Endothelial cell of umbilical vein (primary cell): ENCODE data around the gene PTS. TPM values are rescaled to one million over a fixed set of nuclear protein-coding genes. Genes with fewer than 3 reads are reported as not detected.

ENCODE experiments used
- BruUV-seq: library from RNA; stranded (reverse); fragments of 400-500 nt; replicated peaks from 2 replicates; lab custom pipeline; 2021; lab: Mats Ljungman, UMichigan
- CTCF ChIA-PET: fragments of 300-600, 350-600 bp; sonication (Branson Sonifier 250); formaldehyde crosslinking; loops from one replicate; lab custom pipeline; 2021; ENCODE audit warnings: antibody characterized with exemption, inconsistent platforms; lab: Charles Lee
- POLR2A ChIA-PET: fragments of 300-600, 350-600 bp; sonication (Branson Sonifier 250); formaldehyde crosslinking; loops from one replicate; lab custom pipeline; 2021; ENCODE audit warnings: antibody characterized with exemption, inconsistent platforms; lab: Charles Lee
- DNase-seq: peaks from one replicate; pipeline ENCODE4 v3.0.0-alpha.2; 2011; ENCODE audit warnings: low read depth, low spot score
- FAIRE-seq: peaks from 2 replicates; lab custom pipeline; 2011; peaks lifted over from hg19 to GRCh38; lab: Jason Lieb, UNC
- H2AFZ ChIP-seq: 2 replicates; pipeline ENCODE4 v1.6.0; 2012; ENCODE audit warnings: low read depth, low read length, control low read depth, inconsistent platforms
- H3K27ac ChIP-seq: 2 replicates; pipeline ENCODE4 v1.5.1; 2011; ENCODE audit warnings: low read depth, mild to moderate bottlenecking, control low read depth, low read length, moderate library complexity; ENCODE audit not compliant: insufficient read depth
- H3K27me3 ChIP-seq, 2 experiments: 2 replicates each; pipeline versions ENCODE4 v1.6.0 to v1.6.1; 2011; ENCODE audit warnings: low read length in 2 of 2, mixed read lengths in 1 of 2; ENCODE audit not compliant: control insufficient read depth in 2 of 2, insufficient read depth in 2 of 2
- H3K36me3 ChIP-seq, 2 experiments: 2 replicates in 1 of 2; 3 replicates in 1 of 2; pipeline ENCODE4 v1.5.1; 2011; ENCODE audit warnings: low read length in 2 of 2, mild to moderate bottlenecking in 1 of 2, moderate library complexity in 1 of 2; ENCODE audit not compliant: control insufficient read depth in 2 of 2, insufficient read depth in 2 of 2; ENCODE audit errors: extremely low read depth in 1 of 2
- H3K4me1 ChIP-seq: 3 replicates; pipeline ENCODE4 v1.5.1; 2011; ENCODE audit warnings: mild to moderate bottlenecking, low read length; ENCODE audit not compliant: control insufficient read depth, insufficient read depth; ENCODE audit errors: extremely low read depth
- H3K4me2 ChIP-seq: 2 replicates; pipeline ENCODE4 v1.6.1; 2011; ENCODE audit warnings: low read length, control low read depth, mixed read lengths; ENCODE audit not compliant: insufficient read depth
- H3K4me3 ChIP-seq, 3 experiments: fragments of 200-600 bp in 1 of 3; sonication (generic), shearing (Covaris generic) in 1 of 3; replicated peaks in 1 of 3; 2 replicates each; pipeline ENCODE4 v1.5.1; 2011 to 2016; ENCODE audit warnings: control low read depth in 3 of 3, low read length in 3 of 3, mild to moderate bottlenecking in 2 of 3, inconsistent platforms in 1 of 3, low read depth in 1 of 3, moderate library complexity in 1 of 3; ENCODE audit not compliant: insufficient read depth in 1 of 3
- H3K79me2 ChIP-seq: 2 replicates; pipeline ENCODE4 v1.6.0; 2012; ENCODE audit warnings: low read length, inconsistent platforms; ENCODE audit not compliant: control insufficient read depth, insufficient read depth
- H3K9ac ChIP-seq: replicated peaks from 2 replicates; pipeline ENCODE3; 2011; ENCODE audit warnings: low read length, control low read depth; ENCODE audit not compliant: insufficient read depth; ENCODE audit errors: extremely low read depth
- H3K9me1 ChIP-seq: replicated peaks from 3 replicates; pipeline ENCODE4 v1.6.0; 2011; ENCODE audit warnings: mild to moderate bottlenecking, low read length; ENCODE audit not compliant: control insufficient read depth, insufficient read depth; ENCODE audit errors: extremely low read depth
- H3K9me3 ChIP-seq: replicated peaks from 2 replicates; pipeline ENCODE4 v1.5.1; 2012; ENCODE audit warnings: low read length, inconsistent platforms; ENCODE audit not compliant: control insufficient read depth, insufficient read depth
- H4K20me1 ChIP-seq: replicated peaks from 2 replicates; pipeline ENCODE3; 2011; ENCODE audit warnings: mild to moderate bottlenecking, low read length; ENCODE audit not compliant: control insufficient read depth, insufficient read depth; ENCODE audit errors: extremely low read depth
- EZH2 ChIP-seq: IDR thresholded peaks from 2 replicates; pipeline ENCODE4 v1.6.1; 2012; ENCODE audit warnings: borderline replicate concordance, low read depth, mild to moderate bottlenecking, moderate library complexity, low read length, inconsistent platforms; ENCODE audit not compliant: severe bottlenecking
- FOS ChIP-seq: IDR thresholded peaks from 2 replicates; pipeline ENCODE4 v1.6.1; 2011; ENCODE audit warnings: mild to moderate bottlenecking, low read length, moderate library complexity, borderline replicate concordance; ENCODE audit not compliant: insufficient read depth
- GATA2 ChIP-seq: IDR thresholded peaks from 2 replicates; pipeline ENCODE4 v1.7.0; 2011; ENCODE audit warnings: low read depth, mild to moderate bottlenecking, moderate library complexity, mixed read lengths, low read length; ENCODE audit not compliant: insufficient read length, insufficient read depth
- JUN ChIP-seq: IDR thresholded peaks from 2 replicates; pipeline ENCODE4 v1.6.1; 2011; ENCODE audit warnings: borderline replicate concordance, low read depth; ENCODE audit not compliant: insufficient read length, insufficient read depth
- MYC ChIP-seq: IDR thresholded peaks from one replicate; pipeline ENCODE4 v1.6.1; 2011; ENCODE audit warnings: mild to moderate bottlenecking, low read depth, low read length
- POLR2A ChIP-seq: IDR thresholded peaks from 2 replicates; pipeline ENCODE4 v1.6.1; 2012; ENCODE audit warnings: low read depth, mild to moderate bottlenecking, control low read depth, low read length
- POLR2AphosphoS5 ChIP-seq: IDR thresholded peaks from 2 replicates; pipeline ENCODE4 v1.6.1; 2012; ENCODE audit warnings: low read depth, mild to moderate bottlenecking, control low read depth, low read length, moderate library complexity; ENCODE audit not compliant: insufficient read depth
- dilution Hi-C: fragments of 300-500 bp; cut with MboI; formaldehyde crosslinking; loops from one replicate; pipeline ENCODE4 v1.15.0; 2019; ENCODE audit warnings: low sequenced_read_pairs; ENCODE audit not compliant: extremely low pct_ligation_motif_present
- intact Hi-C: fragments of 100-400 bp; cut with micrococcal nuclease; formaldehyde crosslinking; loops from one replicate; pipeline ENCODE4 v1.10.0; 2022
- polyA plus RNA-seq, 4 experiments: library from polyadenylated mRNA; depleted of rRNA in 3 of 4; stranded (reverse) in 3 of 4; unstranded in 1 of 4; fragments of >200 nt; gene quantifications; 2 replicates each; pipeline versions ENCODE4 v1.2.1 to v1.2.3, GENCODE V29; 2011 to 2012; ENCODE audit warnings: missing spikeins in 1 of 4
- total RNA-seq: library from RNA; stranded (reverse); gene quantifications from 2 replicates; pipeline ENCODE4 v1.2.3, GENCODE V29; 2021
- TF ChIP-seq, protein P1 (sequence below), 2 donors: IDR thresholded peaks; 1 replicate in 1 of 2; 2 replicates in 1 of 2; pipeline ENCODE4 v1.5.1; 2011; ENCODE audit warnings: low read length in 2 of 2, mild to moderate bottlenecking in 2 of 2, moderate library complexity in 2 of 2, control low read depth in 1 of 2, inconsistent platforms in 1 of 2, low read depth in 1 of 2; ENCODE audit not compliant: insufficient read depth in 1 of 2; ENCODE audit errors: extremely low read depth in 1 of 2
- TF ChIP-seq, protein P2 (sequence below): IDR thresholded peaks from 2 replicates; pipeline ENCODE4 v1.6.1; 2011; ENCODE audit not compliant: insufficient read depth, insufficient read length

Gene PTS
- total and polyA plus RNA-seq, 2 donors (not counting 3 experiments of a cell fraction or from before 2014, with no cell fraction given), result 29.1 to 45.7 TPM

GRCh38 chr11:112179601-112180000 is 46.6 kb upstream of the PTS start:
- intact Hi-C loops (loop anchor here (5.0 kb wide), 1 partner anchor 252 kb away; no protein-coding TSS in a partner anchor), dilution Hi-C loops (no loop called here)
- Histone ChIP-seq H3K4me2 (no peak overlapping the region), H3K27ac (no peak overlapping the region), H2AFZ (no peak overlapping the region), H3K36me3 (no peaks in the 10 kb centered on the region), H3K9me1 (no peaks in the 10 kb centered on the region), H3K27me3 (peaks cover 4 to 6% of the 10 kb centered on the region in 2 experiments), H3K4me3 (no peak overlapping the region), H3K79me2 (no peaks in the 10 kb centered on the region), H3K4me1 (peaks cover 7% of the 10 kb centered on the region), H3K9ac (no peak overlapping the region), H3K9me3 (no peaks in the 10 kb centered on the region), H4K20me1 (no peaks in the 10 kb centered on the region)
- CTCF ChIA-PET, result interaction anchor here (1.0 to 1.4 kb wide), 2 partner anchors 20 to 66 kb away, joined by 3 to 4 read pairs; no protein-coding TSS in a partner anchor
- no peak for TF ChIP-seq FOS
- no peak for TF ChIP-seq JUN
- TF ChIP-seq GATA2, result no peak
- TF ChIP-seq, protein P1, sequence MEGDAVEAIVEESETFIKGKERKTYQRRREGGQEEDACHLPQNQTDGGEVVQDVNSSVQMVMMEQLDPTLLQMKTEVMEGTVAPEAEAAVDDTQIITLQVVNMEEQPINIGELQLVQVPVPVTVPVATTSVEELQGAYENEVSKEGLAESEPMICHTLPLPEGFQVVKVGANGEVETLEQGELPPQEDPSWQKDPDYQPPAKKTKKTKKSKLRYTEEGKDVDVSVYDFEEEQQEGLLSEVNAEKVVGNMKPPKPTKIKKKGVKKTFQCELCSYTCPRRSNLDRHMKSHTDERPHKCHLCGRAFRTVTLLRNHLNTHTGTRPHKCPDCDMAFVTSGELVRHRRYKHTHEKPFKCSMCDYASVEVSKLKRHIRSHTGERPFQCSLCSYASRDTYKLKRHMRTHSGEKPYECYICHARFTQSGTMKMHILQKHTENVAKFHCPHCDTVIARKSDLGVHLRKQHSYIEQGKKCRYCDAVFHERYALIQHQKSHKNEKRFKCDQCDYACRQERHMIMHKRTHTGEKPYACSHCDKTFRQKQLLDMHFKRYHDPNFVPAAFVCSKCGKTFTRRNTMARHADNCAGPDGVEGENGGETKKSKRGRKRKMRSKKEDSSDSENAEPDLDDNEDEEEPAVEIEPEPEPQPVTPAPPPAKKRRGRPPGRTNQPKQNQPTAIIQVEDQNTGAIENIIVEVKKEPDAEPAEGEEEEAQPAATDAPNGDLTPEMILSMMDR (IDR thresholded peaks at IDR 0.05; ENCODE audit: extremely low read depth in 1 of 2, insufficient read depth in 1 of 2, low read depth in 1 of 2, low read length in 2 of 2), result no peak
- TF ChIP-seq EZH2, result no peak
- TF ChIP-seq, protein P2, sequence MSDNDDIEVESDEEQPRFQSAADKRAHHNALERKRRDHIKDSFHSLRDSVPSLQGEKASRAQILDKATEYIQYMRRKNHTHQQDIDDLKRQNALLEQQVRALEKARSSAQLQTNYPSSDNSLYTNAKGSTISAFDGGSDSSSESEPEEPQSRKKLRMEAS, result no peak
- TF ChIP-seq MYC, result no peak
- TF ChIP-seq POLR2A, result no peak
- no peak for TF ChIP-seq POLR2AphosphoS5
- POLR2A ChIA-PET, result no interaction called here
- no TSS peak for BruUV-seq
- DNase-seq (no peak), FAIRE-seq (no peak)
